Osteoblast (primary cell): Measurements from ENCODE around the gene ZDHHC11. TPM values are rescaled to one million over a fixed set of nuclear protein-coding genes. Genes with fewer than 3 reads are reported as not detected.
A peak's percentile ranks its signal among the peaks of the same experiment; 100 is the strongest.

Source experiments
- DNase-seq: peaks from one replicate; pipeline ENCODE4 v3.0.0; 2011; ENCODE audit warnings: low spot score, mixed read lengths; ENCODE audit not compliant: insufficient read length; ENCODE audit errors: missing footprints
- H2AFZ ChIP-seq: 2 replicates; pipeline ENCODE4 v1.6.0; 2011; ENCODE audit warnings: mild to moderate bottlenecking, low read length
- H3K27ac ChIP-seq: 2 replicates; pipeline ENCODE4 v1.5.1; 2011; ENCODE audit warnings: mild to moderate bottlenecking, low read depth, low read length, moderate library complexity
- H3K27me3 ChIP-seq: 2 replicates; pipeline ENCODE4 v1.6.0; 2012; ENCODE audit warnings: mild to moderate bottlenecking, control low read depth, inconsistent platforms, low read length, moderate library complexity; ENCODE audit not compliant: insufficient read depth
- H3K36me3 ChIP-seq: 2 replicates; pipeline ENCODE4 v1.5.1; 2011; ENCODE audit warnings: mild to moderate bottlenecking, low read length, control low read depth, moderate library complexity; ENCODE audit not compliant: insufficient read depth
- H3K4me1 ChIP-seq: 2 replicates; pipeline ENCODE4 v1.5.1; 2011; ENCODE audit warnings: mild to moderate bottlenecking, low read length, control low read depth, moderate library complexity; ENCODE audit not compliant: insufficient read depth
- H3K4me2 ChIP-seq: 2 replicates; pipeline ENCODE4 v1.6.0; 2011; ENCODE audit warnings: mild to moderate bottlenecking, low read length; ENCODE audit not compliant: insufficient read depth
- H3K4me3 ChIP-seq: fragments of 200-600 bp; sonication (generic); 3 replicates; pipeline ENCODE4 v1.5.1; 2012; ENCODE audit warnings: mild to moderate bottlenecking, low read length, inconsistent platforms; ENCODE audit not compliant: insufficient read depth
- H3K79me2 ChIP-seq: 2 replicates; pipeline ENCODE4 v1.6.0; 2012; ENCODE audit warnings: mild to moderate bottlenecking, low read length, control low read depth, inconsistent platforms; ENCODE audit not compliant: insufficient read depth
- H3K9me3 ChIP-seq: 2 replicates; pipeline ENCODE4 v1.5.1; 2011; ENCODE audit warnings: low read depth, low read length, control low read depth
- H4K20me1 ChIP-seq: 2 replicates; pipeline ENCODE4 v1.6.0; 2012; ENCODE audit warnings: mild to moderate bottlenecking, low read length, control low read depth; ENCODE audit not compliant: insufficient read depth
- total RNA-seq: library from RNA; depleted of rRNA; stranded (reverse); fragments of >200 nt; gene quantifications from 2 replicates; pipeline ENCODE4 v1.2.3, GENCODE V29; 2012
- TF ChIP-seq, protein P1 (sequence below): IDR thresholded peaks from 2 replicates; pipeline ENCODE4 v1.5.1; 2011; ENCODE audit warnings: mild to moderate bottlenecking, low read depth, low read length, moderate library complexity; ENCODE audit errors: extremely low read depth

The ZDHHC11 gene
- total RNA-seq, 1 donor, result 1.8 TPM

DNA sequence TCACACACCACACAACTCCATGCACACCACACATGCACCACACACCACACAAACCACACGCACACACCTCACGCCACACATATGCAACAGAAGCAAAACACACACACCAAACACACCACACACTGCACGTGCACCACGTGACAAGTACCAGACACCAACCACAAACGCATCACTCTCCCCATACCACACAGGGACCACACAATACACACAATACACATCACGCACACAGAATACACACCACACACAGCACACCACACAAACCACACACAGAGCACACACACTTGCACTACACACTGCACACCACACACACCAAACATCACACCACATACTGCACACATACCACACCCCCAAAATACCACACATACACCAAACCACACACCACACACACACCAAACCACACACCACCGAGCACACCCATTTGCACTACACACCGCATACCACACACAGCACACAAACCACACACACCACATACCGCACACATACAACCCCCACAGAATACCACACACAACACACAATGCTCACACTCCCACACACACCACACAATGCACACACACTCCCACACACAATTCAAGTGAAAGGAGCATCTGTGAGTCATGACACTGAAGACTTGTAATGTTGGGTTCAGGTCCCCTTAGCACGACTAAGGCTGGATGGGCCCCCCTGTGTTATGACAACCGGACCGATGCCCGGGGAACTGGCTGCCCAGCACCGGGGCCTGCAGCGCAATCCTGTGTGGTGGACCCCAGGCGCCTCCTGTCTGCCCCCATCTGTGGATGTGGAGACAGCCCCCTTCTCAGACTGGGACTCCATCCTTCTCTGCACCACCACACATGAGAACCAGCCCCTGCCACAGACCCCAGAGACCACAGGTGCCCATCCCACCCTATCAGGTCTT lies 6.0 kb upstream of the ZDHHC11 start:
- peak; percentile 60 for DNase-seq
- H3K27me3 ChIP-seq, result no peaks in the 10 kb centered on the region
- H3K4me1 ChIP-seq, result no peaks in the 10 kb centered on the region
- no peak overlapping the region for H3K27ac ChIP-seq
- H3K4me3 ChIP-seq, result no peak overlapping the region
- no peaks in the 10 kb centered on the region for H3K36me3 ChIP-seq
- H3K79me2 ChIP-seq, result no peaks in the 10 kb centered on the region
- H2AFZ ChIP-seq, result no peak overlapping the region
- H4K20me1 ChIP-seq, result no peaks in the 10 kb centered on the region
- TF ChIP-seq, protein P1, sequence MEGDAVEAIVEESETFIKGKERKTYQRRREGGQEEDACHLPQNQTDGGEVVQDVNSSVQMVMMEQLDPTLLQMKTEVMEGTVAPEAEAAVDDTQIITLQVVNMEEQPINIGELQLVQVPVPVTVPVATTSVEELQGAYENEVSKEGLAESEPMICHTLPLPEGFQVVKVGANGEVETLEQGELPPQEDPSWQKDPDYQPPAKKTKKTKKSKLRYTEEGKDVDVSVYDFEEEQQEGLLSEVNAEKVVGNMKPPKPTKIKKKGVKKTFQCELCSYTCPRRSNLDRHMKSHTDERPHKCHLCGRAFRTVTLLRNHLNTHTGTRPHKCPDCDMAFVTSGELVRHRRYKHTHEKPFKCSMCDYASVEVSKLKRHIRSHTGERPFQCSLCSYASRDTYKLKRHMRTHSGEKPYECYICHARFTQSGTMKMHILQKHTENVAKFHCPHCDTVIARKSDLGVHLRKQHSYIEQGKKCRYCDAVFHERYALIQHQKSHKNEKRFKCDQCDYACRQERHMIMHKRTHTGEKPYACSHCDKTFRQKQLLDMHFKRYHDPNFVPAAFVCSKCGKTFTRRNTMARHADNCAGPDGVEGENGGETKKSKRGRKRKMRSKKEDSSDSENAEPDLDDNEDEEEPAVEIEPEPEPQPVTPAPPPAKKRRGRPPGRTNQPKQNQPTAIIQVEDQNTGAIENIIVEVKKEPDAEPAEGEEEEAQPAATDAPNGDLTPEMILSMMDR, result no peak
- no peaks in the 10 kb centered on the region for H3K9me3 ChIP-seq
- H3K4me2 ChIP-seq, result no peak overlapping the region

DNA sequence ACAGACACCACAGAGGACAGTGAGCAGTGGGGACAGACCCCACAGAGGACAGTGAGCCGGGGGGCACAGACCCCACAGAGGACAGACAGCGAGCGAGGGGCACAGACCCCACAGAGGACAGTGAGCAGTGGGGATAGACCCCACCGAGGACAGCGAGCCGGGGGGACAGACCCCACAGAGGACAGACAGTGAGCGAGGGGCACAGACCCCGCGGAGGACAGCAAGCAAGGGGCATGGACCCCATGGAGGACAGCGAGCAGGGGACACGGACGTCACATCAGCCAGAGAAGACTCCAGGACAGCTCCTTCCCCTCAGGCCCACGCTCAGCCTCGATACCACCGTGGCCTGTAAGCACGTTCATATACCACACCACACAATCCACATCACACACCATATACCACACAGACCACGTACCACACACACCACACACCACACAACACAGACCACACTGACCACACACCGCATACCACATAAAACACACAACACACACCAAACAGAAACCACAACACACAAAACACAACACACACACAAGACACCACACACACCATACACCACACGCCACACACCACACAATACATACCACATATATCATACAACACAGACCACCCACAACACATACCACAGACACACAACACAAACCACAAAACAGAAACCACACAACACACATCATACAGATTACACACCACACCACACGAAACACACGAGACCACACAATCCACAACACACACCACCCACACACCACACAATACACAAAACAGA lies 5.2 kb upstream of the ZDHHC11 start:
- H3K4me2 ChIP-seq, result no peak overlapping the region
- DNase-seq, result peak; percentile 66
- TF ChIP-seq, protein P1, result no peak
- H2AFZ ChIP-seq, result no peak overlapping the region
- no peaks in the 10 kb centered on the region for H4K20me1 ChIP-seq
- H3K9me3 ChIP-seq, result no peaks in the 10 kb centered on the region
- H3K27me3 ChIP-seq, result peaks cover 2% of the 10 kb centered on the region
- H3K36me3 ChIP-seq, result no peaks in the 10 kb centered on the region
- H3K4me1 ChIP-seq, result no peaks in the 10 kb centered on the region
- no peak overlapping the region for H3K27ac ChIP-seq
- H3K4me3 ChIP-seq, result no peak overlapping the region
- H3K79me2 ChIP-seq, result no peaks in the 10 kb centered on the region

DNA sequence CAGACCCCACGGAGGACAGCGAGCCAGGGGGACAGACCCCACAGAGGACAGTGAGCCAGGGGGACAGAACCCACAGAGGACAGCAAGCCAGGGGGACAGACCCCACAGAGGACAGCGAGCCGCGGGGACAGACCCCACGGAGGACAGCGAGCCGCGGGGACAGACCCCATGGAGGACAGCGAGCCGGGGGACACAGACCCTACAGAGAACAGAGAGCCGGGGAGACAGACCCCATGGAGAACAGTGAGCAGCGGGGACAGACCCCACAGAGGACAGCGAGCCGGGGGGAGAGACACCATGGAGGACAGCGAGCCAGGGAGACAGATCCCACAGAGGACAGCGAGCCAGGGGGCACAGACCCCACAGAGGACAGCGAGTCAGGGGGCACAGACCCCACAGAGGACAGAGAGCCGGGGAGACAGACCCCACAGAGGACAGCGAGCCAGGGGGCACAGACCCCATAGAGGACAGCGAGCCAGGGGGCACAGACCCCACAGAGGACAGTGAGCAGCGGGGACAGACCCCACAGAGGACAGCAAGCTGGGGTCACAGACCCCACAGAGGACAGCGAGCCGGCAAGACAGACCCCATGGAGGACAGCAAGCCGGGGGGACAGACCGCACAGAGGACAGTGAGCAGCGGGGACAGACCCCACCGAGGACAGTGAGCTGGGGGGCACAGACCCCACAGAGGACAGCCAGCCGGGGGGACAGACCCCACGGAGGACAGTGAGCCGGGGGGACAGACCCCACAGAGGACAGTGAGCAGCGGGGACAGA lies 4.4 kb upstream of the ZDHHC11 start:
- H3K4me3 ChIP-seq, result no peak overlapping the region
- H2AFZ ChIP-seq, result no peak overlapping the region
- DNase-seq, result peak; percentile 34
- peaks cover 5% of the 10 kb centered on the region for H3K27me3 ChIP-seq
- TF ChIP-seq, protein P1, result no peak
- H3K27ac ChIP-seq, result no peak overlapping the region
- H3K4me2 ChIP-seq, result no peak overlapping the region
- no peaks in the 10 kb centered on the region for H3K4me1 ChIP-seq
- H3K36me3 ChIP-seq, result no peaks in the 10 kb centered on the region
- H3K9me3 ChIP-seq, result no peaks in the 10 kb centered on the region
- no peaks in the 10 kb centered on the region for H3K79me2 ChIP-seq
- H4K20me1 ChIP-seq, result no peaks in the 10 kb centered on the region
